ENCODE results near the gene PPIL6. TPM values are rescaled to one million over a fixed set of nuclear protein-coding genes. Genes with fewer than 3 reads are reported as not detected.

The PPIL6 gene
- total RNA-seq, 4 donors from 2014 or later: 1.9 to 9.0 (median 2.5) TPM

DNA sequence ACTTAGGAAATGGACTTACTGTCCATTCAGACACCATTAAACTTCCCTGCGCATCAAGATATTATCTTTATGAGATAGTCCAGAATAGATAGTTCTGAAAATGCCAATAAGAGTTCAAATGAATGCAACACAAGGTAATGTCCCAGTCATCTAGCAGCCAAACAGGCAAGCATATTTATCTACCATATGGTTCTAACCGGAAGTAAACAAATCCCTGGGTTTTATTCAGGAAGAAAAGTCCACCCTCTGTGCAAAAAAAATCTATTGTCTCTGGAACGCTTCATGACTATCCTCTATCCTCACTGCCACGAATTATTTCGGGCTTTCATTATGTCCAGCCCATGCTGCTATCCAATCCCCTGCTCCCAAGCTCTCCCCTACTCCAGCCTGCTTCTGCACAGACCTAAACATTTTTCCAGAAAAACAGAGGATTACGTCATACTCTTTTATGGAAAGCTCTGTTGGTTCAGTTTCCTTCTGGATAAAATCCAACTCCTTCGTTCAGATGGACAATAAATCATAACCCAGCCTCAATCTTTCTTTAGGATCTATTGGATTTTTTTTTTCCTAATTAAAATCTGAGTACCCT lies 11.4 kb downstream of the PPIL6 start:
- TF ChIP-seq POLR2AphosphoS5 (IDR thresholded peaks at IDR 0.05): no peak
- TF ChIP-seq POLR2A (IDR thresholded peaks at IDR 0.05): no peak
- TF ChIP-seq CTCF (IDR thresholded peaks at IDR 0.05): no peak
- no peak for TF ChIP-seq EP300 (IDR thresholded peaks at IDR 0.05)
- ATAC-seq: no peak
- WGBS, 2 donors (ENCODE audit: low coverage in 1 of 2): 27 to 29% methylated on average over 7 of the region's 7 CpGs
- H3K4me1 ChIP-seq: peaks cover 0 to 12% (median 0%) of the 10 kb centered on the region in 3 donors
- H3K9me3 ChIP-seq: no peaks in the 10 kb centered on the region
- no peak overlapping the region for H3K4me3 ChIP-seq
- no peaks in the 10 kb centered on the region for H3K36me3 ChIP-seq
- no peak overlapping the region for H3K27ac ChIP-seq
- no peaks in the 10 kb centered on the region for H3K27me3 ChIP-seq

- WGBS, 2 donors (ENCODE audit: low coverage in 1 of 2): 73 to 100% methylated on average over 2 of the region's 2 CpGs
- Histone ChIP-seq H3K27ac (no peak overlapping the region), H3K4me1 (peaks cover 0 to 12% (median 0%) of the 10 kb centered on the region in 3 donors), H3K27me3 (no peaks in the 10 kb centered on the region), H3K36me3 (peaks cover 0 to 3% of the 10 kb centered on the region in 2 donors), H3K9me3 (no peaks in the 10 kb centered on the region), H3K4me3 (no peak overlapping the region)
- no peak for TF ChIP-seq POLR2AphosphoS5 (IDR thresholded peaks at IDR 0.05)
- no peak for TF ChIP-seq POLR2A (IDR thresholded peaks at IDR 0.05)
- no peak for ATAC-seq
Measured at GRCh38 chr6:109424946-109425345, 15.5 kb downstream of the PPIL6 start.

GRCh38 chr6:109421184-109421583 lies 19.2 kb downstream of the PPIL6 start:
- Histone ChIP-seq H3K27ac (no peak overlapping the region), H3K27me3 (no peaks in the 10 kb centered on the region), H3K9me3 (no peaks in the 10 kb centered on the region), H3K36me3 (peaks cover 0 to 9% of the 10 kb centered on the region in 2 donors), H3K4me1 (no peaks in the 10 kb centered on the region), H3K4me3 (no peak overlapping the region)
- TF ChIP-seq CTCF (IDR thresholded peaks at IDR 0.05) (no peak), EP300 (IDR thresholded peaks at IDR 0.05) (no peak), POLR2A (IDR thresholded peaks at IDR 0.05) (no peak), POLR2AphosphoS5 (IDR thresholded peaks at IDR 0.05) (no peak)
- ATAC-seq: no peak
- 72% methylated on average over 1 of the region's 1 CpG; no CpG with 5 or more reads in 1 of the 2 donors for WGBS, 2 donors (ENCODE audit: low coverage in 1 of 2)

GRCh38 chr6:109420751-109421150 lies 19.7 kb downstream of the PPIL6 start:
- Histone ChIP-seq H3K4me3 (no peak overlapping the region), H3K9me3 (no peaks in the 10 kb centered on the region), H3K27ac (no peak overlapping the region), H3K36me3 (peaks cover 0 to 9% of the 10 kb centered on the region in 2 donors), H3K27me3 (no peaks in the 10 kb centered on the region), H3K4me1 (no peaks in the 10 kb centered on the region)
- 36% methylated on average over 1 of the region's 1 CpG; no CpG with 5 or more reads in 1 of the 2 donors for WGBS, 2 donors (ENCODE audit: low coverage in 1 of 2)
- TF ChIP-seq CTCF (IDR thresholded peaks at IDR 0.05): no peak
- TF ChIP-seq POLR2AphosphoS5 (IDR thresholded peaks at IDR 0.05): no peak
- no peak for TF ChIP-seq POLR2A (IDR thresholded peaks at IDR 0.05)
- no peak for TF ChIP-seq EP300 (IDR thresholded peaks at IDR 0.05)
- ATAC-seq: no peak

DNA sequence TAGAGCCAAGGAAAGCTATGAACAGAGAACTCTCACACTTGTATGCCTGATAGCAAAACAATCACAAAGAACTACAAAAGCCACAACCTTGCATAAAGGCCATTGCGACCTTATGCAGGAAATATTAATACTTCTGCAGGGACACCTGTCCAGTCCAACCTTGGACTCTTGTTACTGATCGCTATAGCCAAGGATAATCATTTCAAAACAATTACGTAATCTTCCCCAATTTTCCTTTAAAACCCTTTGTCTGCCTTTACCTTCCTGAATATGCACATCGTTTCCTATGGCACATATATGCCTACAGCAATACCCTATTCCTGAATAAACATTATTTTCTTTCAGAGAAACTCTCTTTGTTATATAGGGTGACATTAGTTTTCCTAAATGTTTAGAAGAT lies 22.8 kb downstream of the PPIL6 start:
- Histone ChIP-seq H3K9me3 (no peaks in the 10 kb centered on the region), H3K27ac (no peak overlapping the region), H3K36me3 (peaks cover 0 to 9% of the 10 kb centered on the region in 2 donors), H3K4me3 (no peak overlapping the region), H3K4me1 (no peaks in the 10 kb centered on the region), H3K27me3 (no peaks in the 10 kb centered on the region)
- TF ChIP-seq CTCF (IDR thresholded peaks at IDR 0.05) (no peak), POLR2A (IDR thresholded peaks at IDR 0.05) (no peak)
- WGBS, 2 donors (ENCODE audit: low coverage in 1 of 2): 95% methylated on average over 4 of the region's 4 CpGs
- no peak for ATAC-seq

All from gastroesophageal sphincter (tissue), 4 donors.